DMS 273 (cell line): ENCODE measurements around the gene FAM76B.
"Not testable (repeated sequence)": the region's sequence is repeated elsewhere in the genome, so short reads cannot be mapped to it uniquely, and the experiment has no call there.

ENCODE experiments used
- DNase-seq: peaks from one replicate; lab custom pipeline; 2025; ENCODE audit not compliant: unreplicated experiment; lab: John Stamatoyannopoulos, UW

The FAM76B gene

DNA sequence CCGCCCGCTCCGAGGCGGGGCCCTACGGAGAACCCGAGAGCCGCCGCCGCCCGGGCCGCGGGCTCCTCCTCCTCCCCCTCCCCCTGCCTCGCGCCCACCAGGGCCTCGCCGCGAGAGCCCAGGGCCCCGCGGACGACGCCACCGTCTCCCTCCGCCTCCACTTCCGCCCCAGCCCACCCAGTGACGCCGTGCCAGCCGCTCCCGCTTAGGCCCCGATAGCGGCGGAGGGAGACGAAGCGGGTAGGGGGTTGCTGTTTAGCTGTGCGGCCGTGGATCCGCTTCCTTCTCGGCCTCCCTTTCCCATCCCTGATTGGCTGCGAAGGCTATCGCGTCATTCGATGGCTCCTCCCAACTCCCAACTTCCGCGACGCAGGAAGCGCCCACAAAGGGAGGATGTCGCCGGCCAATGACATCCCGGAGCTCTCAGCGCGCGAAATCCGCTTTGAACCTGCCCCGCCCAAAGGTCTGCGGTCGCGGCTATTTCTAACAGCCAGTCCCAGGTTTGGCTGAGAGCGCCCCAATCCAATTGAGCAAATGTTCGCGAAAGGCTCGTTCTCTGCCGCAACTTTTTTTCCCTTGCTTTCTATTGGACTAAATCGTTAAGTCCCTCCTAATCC, at the start of gene FAM76B:
Gene FAM76B, minus strand, starts transcription at position 277 of the 617 bp plus-strand sequence. CDS start 304 bp downstream, outside the sequence.
- peak; percentile 98 for DNase-seq

DNA sequence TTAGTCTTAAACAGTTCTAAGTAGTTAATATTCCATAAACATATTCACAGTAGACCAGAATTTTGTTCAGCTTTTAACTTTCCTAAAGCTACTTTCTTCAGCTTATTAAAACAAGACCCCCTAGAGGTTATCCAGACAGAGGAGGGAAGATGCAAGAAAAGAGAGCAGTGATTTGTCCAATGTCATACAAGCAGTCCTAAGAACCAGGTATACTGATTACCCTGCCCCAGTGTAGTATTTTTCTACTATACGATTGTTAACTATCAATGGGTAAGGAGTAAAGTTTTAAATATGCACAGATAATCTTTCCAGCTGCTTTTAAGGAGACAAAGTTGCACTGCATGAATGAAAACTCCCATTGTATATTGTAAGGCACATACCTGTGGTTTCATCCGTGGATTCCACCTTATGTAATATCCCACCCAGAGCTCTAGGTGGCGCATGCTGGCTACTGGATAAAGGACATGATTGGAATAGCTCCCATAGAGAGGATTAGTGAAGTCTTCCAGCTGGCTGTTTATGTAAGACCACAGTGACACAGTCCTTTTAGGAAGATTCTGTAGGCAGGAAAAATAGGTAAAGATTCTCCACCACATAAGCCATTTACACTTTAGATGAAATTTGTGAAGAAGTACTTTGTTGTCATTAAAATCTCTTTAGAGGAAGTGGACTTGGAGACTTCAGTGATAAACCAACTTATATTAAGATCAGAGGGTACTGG, 46.3 kb upstream of the FAM76B start:
- DNase-seq: peak; percentile 82

DNA sequence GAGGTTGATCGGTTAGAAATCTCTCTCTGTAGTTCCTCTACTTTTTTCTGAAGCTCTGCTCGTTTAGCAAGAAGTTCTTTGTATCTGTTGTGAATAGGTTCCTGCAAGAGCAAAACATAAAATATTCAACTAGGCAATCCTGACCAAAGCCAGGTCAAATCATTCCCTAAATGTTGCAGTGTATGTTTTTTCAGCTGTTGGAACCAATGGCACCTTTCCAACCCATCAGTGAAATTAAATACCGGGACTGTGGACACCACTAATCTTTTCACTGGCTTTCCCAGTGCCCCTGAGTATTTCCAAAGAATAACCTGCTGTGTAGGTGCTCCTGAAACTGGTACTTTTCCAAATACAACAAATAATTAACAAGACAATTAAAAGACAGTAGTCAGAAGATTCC, 45.8 kb upstream of the FAM76B start:
- DNase-seq: no peak

DNA sequence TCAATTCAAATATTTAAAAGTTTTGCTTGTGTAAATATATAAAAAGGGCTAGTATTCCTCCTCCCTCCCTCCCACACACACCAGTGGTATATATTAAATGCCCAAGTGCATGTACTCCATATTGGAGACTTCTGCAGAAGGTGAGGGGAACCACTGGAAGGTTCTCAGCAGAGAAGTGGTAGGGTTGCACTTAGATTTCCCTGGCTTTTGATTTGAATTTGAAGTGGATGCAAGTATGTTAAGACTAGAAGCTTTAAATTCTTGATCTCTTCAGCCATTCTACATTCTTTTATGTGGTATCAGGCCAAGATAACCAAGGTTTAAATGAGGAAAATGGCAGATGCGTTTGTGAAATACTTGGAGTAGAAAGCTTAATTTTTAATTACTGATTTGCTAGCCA, 43.8 kb upstream of the FAM76B start:
- no peak for DNase-seq

DNA sequence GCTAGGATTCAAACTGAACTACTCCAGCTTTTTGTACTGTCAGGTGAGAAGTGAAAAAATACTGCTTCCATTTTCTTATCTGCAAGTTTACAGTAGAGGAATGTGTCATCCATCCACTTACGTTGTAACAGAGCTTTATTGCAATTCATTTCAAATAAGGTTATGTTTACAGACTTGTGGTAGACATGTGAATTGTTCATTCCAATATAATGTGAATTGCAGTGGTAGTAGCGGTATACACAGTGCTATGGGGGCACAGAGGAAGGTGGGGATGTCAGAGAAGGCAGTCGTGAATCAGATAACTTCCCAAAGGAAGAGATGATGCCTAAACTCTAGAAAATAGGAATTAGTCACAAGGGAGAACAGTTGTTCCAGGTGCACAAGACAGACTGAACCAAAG, 43.2 kb upstream of the FAM76B start:
- DNase-seq: no peak

DNA sequence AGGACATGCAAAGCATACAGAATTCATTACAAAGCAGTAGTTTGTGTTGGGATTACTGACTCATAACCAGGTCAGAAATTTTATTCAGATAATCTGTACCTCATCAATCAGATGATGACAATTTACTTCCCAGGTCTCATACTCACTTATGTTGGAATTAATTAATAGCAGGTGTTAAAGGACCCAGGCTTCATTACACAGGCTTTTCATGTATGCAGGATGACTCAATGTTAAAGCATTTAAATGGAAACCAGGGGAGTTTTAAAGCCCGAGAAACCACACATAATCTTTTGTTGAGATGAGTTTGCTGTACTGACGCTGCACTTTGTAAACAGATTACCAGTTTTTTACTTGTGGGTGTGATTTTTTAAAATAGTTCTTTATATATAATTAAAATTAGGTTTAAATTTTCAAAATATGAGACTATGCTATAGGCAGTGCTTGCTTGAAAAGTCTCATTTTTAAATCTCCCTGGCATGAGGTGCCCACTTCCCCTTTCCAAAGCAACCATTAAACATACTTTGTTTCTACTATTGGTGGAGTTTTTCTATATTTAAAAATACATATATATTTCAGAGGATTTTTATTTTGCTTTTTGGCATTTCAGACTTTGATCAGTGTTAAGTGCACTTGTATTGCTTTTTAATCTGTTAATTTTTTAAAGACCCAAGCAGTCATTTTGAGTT, 41.8 kb upstream of the FAM76B start:
- no peak for DNase-seq

DNA sequence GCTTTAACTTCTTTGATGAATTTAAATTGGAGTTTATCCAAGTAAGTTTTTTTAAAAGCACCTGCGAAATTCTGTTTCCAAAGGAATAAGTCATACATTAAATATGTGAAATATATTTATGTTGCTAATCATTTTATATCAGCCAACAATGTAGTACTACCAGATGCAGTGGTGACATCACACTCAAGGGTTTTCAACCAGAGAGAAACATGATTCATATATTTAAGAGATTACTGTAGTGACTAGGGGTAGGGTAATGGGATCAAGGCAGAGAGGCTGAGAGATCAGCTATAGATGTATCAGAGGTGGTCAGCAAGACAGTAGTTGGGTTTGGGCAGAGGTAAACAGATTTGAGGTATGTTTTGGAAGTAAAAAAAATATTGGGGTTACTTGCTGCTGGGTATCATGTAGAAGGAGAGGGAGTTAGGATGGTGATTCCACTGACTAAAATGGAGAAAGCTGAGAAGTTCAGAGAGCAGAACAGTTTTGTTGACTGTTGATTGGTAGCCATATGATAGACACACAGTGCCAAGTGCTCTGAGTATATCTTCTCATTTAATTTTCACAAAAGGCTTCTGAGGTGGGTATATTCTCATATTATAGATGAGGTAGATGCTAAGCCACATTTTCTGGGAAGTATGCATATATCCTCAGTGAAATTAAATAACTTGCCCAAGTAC, 40.1 kb upstream of the FAM76B start:
- DNase-seq: no peak

DNA sequence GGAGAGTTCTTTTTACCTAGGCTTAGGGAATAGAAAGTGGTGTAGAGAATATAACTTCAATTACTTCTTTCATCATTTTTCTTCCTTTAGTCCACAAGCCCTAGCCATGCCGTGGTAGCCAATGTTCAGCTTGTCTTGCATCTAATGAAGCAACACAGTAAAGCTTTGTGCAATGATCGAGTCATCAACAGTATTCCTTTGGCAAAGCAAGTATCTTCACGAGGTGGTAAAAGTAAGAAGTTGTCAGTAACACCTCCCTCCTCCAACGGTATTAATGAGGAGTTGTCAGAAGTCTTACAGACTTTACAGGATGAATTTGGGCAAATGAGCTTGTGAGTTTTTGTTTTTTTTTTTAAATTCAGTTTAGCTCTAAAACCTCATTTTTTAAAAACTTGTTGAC, 38.1 kb upstream of the FAM76B start:
- no peak for DNase-seq

DNA sequence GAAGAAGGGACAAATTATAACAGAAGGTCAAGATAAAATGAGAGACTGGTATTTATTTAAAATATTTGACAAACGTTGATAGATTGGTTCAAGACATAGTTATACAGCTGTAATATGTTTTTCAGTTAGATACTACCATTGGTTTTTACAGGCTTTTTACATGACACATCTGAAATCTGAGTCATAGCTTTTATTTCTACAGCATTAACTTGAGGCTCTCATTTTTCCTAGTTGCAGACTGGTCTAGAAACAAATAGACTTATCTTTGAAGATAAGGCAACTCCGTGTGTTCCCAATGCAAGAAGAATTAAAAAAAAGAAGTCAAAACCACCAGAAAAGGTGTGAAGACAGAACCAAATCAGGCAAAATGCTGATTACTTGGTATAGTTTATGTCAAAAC, 32.1 kb upstream of the FAM76B start:
- DNase-seq: no peak

DNA sequence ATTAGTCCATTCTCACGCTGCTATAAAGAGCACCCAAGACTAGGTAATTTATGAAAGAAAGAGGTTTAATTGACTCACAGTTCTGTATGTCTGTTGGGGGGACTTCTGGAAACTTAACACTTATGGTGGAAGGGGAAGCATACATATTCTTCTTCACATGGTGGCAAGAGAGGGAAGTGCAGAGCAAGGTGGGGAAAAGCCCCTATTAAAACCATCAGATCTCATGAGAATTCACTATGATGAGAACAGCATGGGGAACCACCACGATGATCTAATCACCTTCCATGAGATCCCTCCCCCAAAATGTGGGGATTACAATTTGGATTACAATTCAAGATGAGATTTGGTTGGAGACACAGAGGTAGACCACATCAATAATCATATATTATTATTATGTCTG, 26.5 kb upstream of the FAM76B start:
- DNase-seq: no peak

DNA sequence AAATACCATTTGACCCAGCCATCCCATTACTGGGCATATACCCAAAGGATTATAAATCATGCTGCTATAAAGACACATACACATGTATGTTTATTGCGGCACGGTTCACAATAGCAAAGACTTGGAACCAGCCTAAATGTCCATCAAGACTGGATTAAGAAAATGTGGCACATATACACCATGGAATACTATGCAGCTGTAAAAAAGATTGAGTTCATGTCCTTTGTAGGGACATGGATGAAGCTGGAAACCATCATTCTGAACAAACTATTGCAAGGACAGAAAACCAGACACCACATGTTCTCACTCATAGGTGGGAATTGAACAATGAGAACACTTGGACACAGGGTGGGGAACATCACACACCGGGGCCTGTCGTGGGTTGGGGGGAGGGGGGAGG, 21.5 kb upstream of the FAM76B start:
- not testable (repeated sequence) for DNase-seq

DNA sequence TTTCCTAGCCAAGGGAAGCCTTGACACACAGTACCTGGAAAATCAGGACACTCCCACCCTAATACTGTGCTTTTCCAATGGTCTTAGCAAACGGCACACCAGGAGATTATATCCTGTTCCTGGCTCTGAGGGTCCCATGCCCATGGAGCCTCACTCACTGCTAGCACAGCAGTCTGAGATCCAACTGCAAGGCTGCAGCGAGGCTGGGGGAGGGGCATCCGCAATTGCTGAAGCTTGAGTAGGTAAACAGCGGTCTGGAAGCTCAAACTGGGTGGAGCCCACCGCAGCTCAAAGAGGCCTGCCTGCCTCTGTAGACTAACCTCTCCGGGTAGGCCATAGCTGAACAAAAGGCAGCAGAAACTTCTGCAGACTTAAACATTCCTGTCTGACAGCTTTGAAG, 16.9 kb upstream of the FAM76B start:
- DNase-seq: not testable (repeated sequence)

DNA sequence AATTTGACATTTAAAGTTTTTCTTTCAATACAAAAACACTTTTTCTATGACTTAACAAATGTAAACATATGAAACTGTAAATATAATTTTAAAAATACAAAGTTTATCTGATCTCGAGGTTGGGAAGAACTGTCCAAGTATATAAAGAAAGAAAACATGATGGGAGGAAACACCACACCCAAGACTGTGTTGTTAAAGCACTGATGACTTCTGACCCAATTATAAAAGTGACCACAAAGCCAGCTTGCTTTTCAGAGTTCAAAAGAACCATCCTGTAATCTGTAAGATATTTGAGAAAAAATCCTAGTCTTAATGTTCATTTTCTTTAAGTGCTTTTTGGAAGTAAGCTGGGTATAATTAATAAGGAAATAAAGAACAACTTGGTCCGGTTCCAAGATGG, 16.3 kb upstream of the FAM76B start:
- DNase-seq: no peak

DNA sequence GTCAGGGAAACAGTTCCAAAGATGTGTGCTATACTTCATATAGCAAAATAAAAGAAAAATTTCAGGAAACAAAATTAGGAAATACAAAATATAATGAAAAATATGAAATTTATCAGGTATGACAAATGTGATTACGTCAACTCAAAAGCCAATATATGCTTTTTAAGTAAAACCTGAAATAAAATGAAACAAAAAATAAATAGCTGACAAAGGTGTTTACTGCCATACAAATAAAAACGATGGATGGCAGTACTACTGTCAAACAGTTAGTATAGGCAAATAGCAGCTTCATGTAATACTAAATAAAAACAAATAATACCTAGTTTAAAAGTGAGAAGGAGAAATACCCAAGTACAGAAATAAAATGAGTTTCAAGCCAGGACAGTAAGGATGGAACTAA, 14.4 kb upstream of the FAM76B start:
- no peak for DNase-seq

DNA sequence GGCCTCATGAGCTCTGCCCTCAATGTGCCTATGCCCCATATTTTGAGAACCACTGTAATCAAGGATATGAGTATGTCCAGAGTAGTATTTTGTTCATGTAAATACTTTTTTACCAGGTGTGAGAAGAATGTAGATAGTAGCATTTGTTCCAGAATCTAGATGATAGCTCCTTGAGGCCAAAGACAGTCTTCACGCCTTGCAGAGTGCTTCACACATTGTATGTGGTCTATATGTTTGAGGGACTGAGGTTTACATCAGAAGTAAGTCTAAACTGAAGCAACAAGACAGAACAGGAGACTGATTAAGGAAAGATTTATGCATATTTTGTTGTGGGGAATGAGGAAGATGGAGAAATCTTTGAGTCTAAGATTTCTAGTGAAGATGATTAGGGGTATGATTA, 13.2 kb upstream of the FAM76B start:
- DNase-seq: no peak

DNA sequence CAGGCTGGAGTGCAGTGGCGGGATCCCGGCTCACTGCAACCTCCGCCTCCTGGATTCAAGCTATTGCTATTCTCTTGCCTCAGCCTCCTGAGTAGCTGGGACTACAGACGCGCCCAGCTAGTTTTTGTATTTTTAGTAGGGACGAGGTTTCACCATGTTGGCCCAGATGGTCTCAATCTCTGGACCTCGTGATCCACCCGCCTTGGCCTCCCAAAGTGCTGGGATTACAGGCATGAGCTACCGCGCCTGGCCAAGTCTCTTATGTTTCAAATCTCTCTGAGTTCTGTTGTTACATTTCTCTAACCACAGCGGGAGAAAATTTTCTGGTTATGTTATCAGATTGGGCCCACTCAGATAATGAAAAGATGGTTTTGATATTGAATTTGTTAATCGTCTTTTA, 10.9 kb upstream of the FAM76B start:
- DNase-seq: no peak

DNA sequence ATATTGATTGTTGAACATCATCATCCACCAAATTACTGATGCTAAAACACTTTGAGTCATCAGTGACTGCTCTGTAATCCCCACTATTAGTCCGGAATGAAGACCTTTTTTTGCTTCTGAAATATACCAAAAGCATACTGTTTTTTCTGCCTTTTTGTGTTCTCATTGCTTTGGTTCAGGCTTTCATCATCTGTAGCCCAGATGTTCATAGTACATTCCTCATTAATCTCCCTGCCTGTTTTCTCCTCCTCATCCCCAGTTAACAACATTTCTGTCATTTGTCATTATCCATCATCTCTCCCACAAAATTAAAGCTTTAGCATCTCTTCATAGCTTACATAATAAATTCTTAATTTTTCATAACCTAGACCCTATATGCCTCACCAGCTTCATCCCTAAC, 10.0 kb upstream of the FAM76B start:
- DNase-seq: no peak

DNA sequence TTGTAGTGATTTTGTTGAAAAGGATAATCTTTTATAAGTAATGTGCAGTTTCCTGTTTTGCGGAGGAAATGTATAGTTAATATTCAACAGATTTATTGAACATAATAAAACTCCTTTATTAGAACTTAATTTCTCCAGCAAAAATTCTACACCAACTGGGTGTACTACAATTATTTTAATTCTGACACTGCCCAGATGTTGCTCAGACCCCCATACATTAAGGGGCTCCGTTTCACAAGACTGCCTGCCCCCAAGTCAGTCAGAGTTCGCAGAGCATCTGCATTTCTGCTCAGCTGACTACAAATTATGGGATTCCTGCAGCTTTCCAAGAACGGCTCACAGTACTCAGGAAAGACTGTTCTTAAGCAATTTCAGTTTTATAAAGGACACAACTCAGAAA, 6.9 kb upstream of the FAM76B start:
- no peak for DNase-seq

DNA sequence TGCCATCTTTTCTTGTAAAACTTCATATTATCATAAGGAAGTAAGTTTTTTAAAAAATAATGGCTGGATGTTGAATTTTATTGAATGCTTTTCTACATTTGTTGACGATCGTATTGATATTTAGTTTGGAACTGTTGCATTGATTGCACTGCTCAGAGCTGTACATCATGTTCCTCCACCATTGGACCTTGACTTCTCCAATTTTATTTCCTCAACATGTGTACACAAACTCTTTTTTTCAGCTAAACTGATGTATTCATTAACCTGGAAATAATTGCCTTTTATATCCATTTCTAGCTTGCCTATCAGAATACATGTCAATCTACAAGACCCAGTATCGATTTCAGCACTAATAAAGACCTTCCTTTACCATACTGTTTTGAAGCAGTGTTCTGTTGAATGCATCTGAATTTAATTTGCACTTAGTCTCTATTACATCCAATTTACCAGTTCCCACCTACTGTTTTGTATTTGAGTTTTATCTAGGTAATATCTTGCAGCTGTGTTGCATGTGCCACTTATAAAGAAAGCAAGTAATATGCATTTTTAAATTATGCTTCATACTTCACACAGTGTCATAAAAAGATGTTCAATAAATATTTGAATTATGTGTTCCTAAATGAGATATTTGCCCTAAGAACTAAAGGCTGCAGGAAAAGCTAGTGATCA, 6.2 kb upstream of the FAM76B start:
- no peak for DNase-seq

DNA sequence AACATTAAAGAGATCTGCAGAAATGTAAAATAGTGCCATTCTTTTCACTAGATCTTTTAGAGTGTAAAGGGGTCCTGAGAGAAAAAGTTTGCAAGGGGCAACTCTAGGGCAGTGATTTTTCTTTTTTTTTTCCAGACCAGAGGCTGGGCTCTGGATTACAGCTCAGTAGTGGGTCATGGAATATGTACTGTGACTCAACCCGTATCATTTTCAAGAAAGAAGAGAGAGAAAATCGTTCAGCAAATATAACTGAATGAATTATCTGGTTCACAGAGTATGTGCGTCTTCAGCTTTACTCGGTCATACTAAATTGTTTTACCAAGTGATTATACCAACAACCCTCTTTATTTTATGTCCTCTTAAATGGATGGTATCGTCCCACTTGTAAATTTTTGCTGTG, 4.5 kb upstream of the FAM76B start:
- DNase-seq: no peak

DNA sequence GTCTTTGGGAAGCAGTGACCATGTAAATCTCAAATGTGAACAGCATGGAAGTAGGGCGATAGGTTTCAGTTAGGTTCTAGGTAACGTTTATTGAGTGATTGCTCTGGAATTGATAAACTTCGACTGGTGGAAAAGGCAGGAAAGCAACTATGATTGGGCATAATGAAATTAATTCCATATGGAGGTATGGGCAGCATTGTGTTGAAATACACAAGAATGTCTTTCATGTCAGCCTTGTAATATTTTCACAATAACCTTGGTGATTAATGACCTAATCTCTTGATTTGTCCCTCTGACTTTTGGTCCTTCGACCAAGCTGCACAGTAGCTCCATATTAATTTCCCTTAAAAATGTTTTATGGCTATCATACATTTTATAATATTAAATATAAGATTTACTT, 3.5 kb upstream of the FAM76B start:
- no peak for DNase-seq
